ENCODE results near the gene USE1.

The USE1 gene

DNA sequence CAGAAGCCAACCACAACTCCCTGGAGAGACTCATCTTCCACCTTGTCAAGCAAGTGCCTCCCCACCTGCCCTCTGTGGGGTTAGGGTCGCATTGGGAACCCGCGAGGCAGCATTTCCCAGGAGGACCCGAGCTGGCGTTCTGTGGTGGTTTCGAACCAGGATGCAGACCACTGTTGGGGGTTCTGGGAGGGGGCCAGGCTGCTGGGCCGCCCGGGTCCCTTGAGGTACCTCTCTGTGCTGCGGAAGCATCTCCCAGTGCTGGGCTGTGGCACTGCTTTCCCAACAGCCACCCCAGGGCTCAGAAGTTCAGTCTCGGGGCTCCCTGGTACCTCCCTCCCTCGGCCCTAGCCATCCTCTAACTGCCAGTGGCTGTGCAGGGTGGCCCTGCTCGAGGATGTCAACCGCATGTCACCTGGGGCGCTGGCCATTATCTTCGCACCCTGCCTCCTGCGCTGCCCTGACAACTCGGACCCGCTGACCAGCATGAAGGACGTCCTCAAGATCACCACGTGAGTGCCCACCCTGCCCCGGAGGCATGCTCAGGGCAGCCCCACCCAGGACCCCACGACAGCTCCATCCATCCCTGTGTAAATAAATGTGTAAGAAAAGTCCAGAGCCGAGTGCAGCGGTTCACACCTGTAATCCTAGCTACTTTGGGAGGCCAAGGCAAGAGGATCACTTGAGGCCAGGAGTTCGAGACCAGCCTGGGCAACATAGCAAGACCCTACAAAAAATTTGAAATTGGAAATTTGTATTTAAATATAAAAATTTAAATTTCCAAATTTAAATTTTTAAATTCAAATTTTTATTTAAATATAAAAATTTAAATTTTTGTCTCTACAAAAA, 8.2 kb upstream of the USE1 start:
- no peak for DNase-seq

DNA sequence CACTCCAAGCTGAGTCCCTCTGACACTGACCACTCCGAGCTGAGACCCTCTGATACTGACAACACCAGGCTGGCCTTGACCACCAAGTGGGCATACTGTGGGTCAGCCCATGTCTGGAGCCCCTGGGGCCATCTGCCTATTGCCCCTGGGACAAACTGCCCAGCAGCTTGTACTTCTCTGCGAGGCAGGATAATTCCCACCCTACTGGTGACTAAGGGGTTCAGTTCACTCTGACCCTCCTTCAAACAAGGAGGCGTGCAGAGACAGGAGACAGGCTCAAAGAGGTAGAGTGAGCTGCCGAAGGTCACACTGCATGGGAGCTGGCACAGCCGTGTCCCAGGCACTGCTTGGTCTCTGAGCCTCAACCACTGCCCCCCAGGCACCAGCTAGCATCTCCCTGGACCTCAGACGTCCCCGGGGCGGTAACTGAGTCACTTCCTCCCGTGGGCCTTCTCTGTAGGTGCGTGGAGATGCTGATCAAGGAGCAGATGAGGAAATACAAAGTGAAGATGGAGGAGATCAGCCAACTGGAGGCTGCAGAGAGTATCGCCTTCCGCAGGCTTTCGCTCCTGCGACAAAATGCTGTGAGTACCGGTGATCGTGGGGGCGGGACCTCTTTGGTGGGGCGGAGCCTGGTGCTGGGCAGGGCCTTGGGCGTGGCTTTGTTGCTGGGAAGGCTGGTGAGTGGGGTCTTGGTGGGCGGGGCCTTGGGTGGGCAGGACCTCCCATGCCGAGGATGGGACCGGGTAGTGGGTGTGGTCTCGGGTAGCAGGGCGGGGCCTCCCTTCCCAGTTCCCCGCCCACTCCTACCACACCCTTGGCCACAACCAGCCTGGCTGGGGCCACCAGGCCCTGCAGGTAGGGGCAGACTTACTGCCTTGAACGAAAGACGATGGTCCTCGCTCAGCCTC, 5.8 kb upstream of the USE1 start:
- peak; percentile 57 for DNase-seq

DNA sequence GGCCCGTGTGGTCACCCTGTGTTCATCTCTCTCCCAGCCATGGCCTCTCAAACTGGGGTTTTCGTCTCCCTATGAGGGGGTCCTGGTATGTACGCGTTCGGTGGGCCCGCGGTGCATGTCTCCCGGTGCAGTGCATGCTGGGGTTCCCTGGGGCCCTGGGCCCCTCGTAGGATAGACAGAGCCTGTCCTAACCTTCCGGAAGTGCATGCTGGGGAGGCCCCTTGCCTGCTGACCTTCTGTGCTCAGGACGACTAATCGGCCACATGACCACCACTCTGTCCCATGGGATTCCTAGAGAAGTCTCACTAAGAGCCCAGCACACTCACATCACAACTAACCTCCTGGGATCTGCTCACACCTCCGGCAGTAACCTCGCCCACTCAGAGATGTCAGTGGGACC, 4.9 kb upstream of the USE1 start:
- DNase-seq: no peak

DNA sequence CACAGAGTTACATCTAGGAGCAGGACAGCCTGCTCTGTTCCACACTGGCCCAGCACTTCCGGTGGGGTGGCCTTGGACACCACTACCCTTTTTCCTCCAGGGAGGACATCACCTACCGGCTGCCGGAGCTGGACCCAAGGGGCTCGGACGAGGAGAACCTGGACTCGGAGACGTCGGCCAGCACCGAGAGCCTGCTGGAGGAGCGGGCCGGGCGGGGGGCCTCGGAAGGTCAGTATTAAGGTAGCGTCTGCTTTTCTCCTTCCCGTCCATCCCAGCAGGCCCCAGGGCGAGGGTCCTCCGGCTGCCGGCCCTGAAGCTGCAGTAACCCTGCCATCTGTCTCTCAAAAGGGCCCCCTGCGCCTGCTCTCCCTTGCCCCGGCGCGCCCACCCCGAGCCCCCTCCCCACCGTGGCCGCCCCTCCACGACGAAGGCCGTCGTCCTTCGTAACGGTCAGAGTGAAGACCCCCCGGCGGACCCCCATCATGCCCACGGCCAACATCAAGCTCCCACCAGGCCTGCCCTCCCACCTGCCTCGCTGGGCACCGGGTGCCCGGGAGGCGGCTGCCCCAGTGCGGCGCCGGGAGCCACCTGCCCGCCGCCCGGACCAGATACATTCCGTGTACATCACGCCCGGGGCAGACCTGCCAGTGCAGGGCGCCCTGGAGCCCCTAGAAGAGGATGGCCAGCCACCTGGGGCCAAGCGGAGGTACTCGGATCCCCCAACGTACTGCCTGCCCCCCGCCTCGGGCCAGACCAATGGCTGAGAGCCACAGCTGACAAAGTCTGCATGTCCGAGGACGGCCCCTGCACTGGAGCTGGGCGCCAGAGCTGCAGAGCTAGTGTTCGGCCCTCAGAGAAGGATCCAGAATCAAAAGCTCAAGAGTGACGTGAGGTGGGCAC, 3.4 kb upstream of the USE1 start:
- DNase-seq: no peak

DNA sequence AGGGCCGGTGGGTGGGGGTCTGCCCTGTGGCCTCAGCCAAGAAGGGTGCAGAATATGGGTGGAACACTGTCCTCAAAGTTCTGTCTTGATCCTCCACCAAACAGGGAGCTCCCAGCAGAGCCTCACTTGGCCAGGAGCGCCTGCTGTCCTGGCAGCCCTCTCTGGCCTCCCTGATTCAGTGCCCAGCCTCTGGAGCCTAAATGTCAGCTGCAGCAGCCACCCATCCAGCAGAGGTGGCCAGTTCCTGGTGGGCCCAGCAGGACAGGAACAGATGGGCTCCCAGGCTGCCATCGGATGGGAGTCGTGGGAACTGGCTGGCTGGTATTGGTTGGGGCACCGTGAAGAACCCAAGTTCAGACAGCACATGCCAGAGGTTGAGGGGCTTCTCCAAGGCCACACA, 1.8 kb upstream of the USE1 start:
- DNase-seq: no peak

DNA sequence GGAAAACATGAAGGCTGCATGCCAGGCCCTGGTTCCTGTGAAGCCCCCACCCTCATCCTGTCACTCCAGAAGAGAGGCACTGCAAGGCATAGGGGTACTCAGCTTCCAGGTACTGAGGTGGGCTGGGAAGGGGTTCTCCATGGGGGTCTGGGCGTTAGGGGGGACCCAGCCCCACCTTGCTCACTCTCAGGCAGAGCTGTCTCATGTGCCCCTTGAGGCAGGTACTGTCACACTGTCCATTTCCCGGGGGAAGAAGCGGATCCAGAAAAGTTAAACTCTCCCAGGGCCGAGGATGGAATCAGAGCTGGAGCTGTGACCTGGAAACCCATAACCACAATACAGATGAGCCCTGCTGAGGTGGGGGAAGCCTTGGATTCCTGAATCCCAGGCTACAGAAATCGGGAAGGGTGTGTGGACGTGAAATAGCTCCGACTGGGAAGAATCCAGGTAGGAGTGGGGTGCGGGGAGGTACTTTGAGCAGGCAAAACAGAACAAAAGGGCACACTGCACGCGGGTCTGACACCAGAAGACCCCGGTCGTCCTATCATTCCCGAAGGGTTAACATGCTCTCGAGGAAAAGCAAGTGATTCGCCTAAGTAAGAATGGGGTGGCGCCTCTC, 540 bp upstream of the USE1 start:
- peak; percentile 11 for DNase-seq

DNA sequence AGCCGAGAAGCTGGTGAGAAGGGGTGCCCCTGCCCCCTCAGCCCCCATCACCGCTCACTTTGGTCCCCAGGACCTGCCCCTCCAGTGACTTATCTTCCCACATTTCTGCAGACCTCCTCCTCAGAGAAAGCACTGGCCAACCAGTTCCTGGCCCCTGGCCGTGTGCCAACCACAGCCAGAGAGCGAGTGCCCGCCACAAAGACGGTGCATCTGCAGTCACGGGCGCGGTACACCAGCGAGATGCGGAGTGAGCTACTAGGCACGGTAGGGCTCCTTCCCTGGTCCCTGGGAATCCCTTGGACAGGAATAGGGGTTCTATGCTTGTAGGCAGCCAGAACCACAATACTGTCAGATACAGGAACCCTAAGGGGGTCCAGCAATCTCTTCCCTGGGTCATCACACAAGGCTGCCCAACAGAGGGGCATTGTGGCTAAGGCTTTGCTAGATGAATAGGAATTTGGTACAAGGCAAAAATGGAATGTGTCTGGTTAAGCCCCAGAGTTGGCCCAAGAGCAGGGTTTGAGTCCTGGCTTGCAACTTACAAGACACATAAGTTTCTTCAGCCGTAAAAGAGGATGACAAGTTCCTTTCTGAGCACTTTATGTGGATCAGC, 1.0 kb downstream of the USE1 start:
- no peak for DNase-seq

DNA sequence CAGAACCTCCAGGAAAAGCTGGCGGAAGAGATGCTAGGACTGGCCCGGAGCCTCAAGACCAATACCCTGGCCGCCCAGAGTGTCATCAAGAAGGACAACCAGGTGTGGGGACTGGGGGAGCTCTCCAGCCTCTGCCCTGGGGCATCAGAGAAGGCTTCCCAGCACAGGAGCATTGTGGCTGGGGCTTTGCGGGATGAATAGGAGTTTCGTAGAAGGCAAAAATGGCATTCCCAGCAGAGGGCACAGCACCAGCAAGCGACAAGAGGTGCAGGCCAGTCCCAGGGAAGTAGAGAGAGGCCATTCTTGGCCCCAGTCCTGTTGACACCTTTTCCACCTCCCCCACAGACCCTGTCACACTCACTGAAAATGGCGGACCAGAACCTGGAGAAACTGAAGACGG, 4.1 kb downstream of the USE1 start:
- no peak for DNase-seq

DNA sequence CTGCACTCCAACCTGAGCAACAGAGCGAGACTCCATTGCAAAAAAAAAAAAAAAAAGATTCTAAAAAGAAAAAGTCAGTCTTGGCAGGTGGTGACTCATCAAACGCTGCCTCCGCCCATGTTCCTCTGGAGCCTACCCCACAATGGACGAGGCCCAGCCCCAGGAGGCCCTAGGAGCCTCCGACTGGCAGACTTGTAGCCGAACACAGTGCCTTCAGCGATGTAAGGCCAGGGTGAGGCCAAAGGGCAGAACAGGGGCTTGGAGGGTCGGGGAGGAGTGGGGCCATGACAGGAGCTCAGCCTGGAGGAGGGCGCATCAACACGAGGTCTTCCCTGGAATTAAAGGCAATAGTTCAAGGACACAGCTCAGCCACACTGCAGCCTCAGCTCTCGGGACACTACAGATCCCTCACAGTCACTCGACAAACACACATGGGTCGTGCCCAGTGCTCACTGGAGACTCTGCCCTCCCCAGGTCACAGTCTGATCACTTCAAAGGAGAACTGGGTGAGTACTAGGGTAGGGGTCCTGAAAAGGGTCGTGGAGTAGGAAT, 5.1 kb downstream of the USE1 start:
- peak; percentile 69 for DNase-seq

DNA sequence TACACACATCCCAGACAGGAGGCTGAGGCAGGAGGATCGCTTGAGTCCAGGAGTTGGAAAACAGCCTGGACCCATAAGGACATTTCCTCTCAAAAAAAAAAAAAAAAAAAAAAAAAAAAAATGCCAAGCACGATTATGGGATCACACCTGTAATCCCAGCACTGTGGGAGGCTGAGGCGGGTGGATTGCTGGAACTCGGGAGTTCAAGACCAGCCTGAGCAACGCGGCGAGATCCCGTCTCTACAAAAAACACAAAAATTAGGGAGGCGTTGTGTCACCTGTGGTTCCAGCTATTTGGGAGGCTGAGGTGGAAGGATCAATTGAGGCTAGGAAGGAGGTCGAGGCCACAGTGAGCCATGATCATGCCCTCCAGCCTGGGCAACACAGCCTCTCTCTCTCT, 9.9 kb downstream of the USE1 start:
- no peak for DNase-seq

DNA sequence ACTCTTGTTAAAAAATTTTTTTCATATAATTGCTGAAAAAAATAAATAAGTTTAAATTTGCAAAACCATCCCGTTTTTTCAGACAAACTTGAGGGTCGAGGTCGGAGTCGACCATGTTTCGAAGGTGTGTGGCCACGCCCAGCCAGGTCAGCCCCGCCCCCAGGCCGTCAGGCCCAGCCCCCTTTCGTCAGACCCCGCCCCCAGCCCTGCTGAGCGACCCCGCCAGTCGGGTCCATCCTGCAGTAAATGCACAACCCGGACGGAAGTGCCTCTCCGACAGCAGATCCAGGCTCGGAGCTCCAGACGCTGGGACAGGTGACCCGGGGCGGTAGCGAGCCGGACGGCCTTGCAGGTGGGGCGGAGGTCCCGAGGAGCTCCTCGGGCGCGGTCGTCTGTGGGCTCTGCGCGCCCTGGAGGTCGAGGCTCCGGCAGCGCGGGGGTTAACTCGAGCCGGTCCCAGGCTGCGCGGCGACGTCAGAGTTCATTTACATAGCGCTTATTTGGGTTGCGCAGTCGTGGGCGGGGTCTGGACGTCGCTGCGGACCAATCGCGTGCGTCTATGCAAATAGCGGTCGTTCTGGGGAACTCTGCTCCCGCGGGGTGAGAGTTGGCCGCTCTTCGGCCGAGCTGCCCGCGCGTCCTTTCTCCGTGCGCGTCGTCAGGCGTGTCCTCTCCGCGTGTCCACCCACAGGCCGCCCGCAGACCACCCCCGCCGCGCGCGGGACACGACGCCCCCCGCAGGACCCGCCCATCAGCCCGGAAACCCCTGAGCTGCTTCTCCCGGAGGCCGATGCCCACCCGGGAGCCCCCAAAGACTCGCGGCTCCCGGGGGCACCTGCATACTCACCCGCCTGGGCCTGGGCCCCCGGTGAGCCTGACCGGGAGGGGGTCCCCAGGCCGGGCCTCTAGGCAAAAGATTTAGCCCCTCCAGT, 11.1 kb downstream of the USE1 start, which contains the start of gene OCEL1:
TSS of gene OCEL1 (plus strand) at position 225 of the 932 bp plus-strand sequence. CDS start at position 247, 22 bp downstream.
- DNase-seq: peak; percentile 97

DNA sequence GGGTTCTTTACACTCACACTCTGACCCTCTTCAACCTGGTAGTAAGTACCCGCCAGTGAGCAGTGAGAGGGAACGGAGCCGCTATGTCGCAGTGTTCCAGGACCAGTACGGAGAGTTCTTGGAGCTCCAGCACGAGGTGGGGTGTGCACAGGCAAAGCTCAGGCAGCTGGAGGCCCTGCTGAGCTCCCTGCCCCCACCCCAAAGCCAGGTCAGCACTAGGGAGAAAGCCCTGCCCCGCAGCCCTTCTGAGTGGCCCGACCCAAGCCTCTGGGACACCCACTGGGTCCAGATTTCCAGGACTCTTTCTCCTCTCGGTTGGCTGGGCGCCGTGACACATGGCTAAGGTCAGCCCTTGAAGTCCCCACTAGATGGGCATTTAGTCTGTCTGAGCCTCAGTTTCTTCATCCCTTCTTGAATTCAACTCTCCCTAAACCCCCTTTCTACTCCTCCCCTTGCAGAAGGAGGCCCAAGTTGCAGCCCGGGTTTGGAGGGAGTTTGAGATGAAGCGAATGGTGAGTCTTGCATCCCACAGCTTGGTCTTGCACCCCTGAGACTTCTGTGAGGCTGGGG, 12.7 kb downstream of the USE1 start:
- DNase-seq: no peak

DNA sequence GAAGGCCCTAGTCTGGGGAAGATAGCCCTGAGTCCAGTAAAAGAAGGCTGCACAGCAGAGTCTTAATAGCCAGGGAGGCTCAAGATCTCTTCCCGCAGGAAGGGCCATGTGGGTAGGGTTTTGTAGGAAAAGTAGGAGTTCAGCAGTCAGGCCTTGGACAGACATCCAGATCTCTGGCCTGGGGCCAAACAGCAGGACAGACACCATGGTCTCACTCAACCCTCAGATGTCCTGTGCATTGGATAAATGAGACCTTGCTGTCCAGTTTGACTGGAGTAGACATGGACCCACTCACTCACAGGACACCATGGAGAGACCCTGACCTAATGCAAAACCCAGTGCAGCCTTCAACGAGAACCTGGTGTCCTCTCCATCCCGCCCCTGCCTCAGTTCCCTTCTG, 14.7 kb downstream of the USE1 start:
- no peak for DNase-seq

DNA sequence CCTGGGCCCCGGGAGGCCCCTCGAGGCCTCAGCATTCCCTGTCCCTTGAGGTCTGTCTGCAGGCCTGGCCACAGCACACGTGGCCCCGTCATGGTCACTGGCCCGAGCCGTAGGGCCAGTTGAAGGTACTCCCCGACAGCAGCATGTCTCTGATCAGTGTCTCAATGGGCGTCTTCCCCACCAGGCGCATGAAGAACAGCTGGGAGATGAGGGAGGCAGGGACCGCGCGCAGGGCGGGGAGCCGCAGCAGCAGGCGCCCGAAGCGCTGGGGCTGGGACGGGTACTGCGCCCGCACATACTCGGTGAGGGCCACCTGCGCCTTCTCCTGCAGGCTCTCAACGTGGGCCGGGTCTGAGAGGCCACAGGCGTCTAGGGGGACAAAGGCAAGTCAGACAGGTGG, 17.1 kb downstream of the USE1 start:
- DNase-seq: no peak

DNA sequence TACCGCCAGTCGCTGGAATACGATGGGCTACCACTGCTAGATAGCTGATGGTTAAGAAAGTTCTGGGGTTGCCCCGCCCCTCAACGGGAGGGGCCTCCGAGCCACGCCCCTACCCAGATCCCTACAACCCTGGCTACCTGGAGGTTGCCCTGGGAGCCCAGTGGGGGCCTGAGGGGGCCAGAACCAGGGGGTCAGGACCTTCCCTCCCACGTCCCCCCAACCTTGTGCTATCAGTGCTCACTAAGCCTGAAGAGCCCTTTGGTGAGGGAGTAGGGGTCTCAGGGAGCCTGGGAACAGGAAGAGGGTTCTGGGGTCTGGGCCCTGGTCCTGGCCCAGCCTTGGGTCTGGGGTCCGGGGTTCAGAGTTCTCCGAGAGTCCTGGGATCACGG, 19.7 kb downstream of the USE1 start:
- DNase-seq: peak; percentile 49

DNA sequence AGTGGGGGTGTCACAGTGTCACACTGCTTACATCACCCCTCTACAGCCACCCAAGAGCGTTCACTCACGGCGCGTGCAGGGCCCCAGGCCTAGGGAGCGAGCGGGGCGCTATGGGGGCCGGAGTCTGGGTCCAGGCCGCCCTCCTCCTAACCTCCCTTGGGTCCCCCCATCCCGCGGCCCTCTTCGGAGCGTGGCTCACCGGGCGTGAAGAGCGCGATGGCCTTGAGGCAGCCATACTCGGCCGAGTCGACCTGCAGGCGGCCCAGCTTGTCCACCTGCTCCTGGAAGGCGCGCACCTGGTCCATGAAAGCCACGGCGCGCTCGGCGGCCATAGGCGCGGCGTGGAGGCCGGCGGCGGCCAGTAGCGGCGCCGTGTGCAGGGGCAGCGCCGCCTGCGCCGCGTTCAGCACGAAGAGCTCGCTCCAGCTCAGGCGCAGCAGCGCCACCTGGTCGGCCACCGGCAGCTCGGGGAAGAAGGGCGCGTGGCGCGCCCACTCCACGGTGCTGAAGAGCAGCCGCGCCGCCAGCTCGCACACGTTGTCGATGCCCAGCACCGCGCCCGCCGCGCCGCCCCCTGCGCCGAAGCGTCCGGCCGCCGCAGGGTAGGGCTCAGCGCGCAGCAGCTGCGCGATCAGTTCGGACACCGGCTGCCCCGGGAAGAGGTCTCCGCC, 20.3 kb downstream of the USE1 start:
- DNase-seq: peak; percentile 69

DNA sequence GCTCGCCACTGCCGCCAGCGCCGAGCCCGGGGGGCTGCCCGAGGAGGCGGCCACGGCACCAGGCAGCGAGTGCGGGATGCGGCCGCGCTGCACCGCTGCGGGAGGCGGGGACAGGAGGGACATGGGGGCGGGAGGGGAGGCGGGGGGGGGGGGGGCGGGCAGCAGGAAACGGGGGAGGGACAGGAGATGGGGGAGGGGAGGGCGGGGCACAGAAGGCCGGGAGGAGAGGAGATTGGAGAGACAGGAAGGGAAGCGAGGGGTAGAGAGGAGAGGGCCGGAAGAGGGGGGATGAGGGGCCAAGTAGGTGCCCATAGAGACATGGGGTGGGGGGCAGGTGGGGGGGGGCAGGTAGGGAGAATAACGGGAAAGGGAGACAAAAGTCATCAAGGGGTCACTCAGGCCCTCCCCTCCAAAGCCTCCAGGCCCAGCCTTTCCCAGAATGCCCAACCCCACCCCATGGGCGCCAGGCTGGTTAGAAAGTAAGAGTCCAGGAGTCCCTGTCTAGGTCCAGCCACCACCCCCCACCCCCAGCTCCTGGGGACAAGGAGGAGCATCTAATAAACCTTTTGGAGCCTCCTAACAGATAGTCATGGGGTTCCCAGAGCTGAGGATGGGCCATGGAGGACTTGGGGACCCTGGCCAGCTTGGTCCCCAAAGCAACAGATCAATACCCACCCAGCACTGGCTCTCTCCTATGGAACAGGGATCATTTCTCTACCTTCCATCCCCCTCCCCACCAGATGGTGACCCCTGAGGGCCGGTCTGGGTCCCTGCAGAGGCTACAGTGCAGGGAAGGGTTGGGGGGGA, 21.0 kb downstream of the USE1 start:
- peak; percentile 62 for DNase-seq

DNA sequence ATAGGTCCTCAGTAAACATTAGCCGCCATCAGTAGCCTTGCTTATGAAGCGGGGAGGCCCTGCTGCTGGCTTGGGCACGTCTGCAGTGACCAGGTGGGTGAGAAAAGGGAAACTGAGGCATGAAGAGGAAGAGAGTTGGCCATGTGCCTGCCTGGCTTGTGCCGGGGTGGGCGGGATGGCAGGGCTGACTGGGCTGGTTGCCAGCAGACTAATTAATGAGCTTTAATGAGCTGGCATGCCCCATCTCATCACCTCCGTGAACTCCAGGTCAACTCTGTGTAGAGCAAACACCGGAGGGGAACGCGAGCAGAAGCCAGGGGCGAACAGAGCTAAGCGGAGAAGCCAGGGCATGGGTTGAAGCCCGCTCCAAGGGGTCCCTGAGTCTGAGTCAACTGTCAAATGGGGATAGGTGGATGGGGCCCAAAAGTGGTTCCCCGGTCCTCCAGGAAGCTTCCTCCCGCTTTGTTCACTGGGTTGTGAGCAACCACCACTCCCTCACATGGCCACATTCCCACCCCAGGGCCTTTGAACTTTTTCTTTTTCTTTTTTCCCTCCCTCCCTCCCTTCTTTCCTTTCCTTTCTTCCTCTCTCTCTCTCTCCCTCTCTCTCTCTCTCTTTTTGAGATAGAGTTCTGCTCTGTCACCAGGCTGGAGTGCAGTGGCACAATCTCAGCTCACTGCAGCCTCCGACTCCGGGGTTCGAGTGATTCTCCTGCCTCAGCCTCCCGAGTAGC, 21.8 kb downstream of the USE1 start:
- no peak for DNase-seq
